Measurements from ENCODE around the gene TRPM3. TPM values are rescaled to one million over a fixed set of nuclear protein-coding genes. Genes with fewer than 3 reads are reported as not detected.

TRPM3 gene
- total RNA-seq, 6 experiments from 2014 or later = 0.02 TPM; not detected in 5

- no peak for DNase-seq
- Mint-ChIP-seq H3K36me3 (ENCODE audit: low read depth) (peaks cover 5% of the 10 kb centered on the region; the same call in 1 of the 2 replicates), H3K27ac (peak overlapping the region; percentile 90), H3K4me1 (ENCODE audit: low read depth) (peaks cover 59% of the 10 kb centered on the region), H3K27me3 (ENCODE audit: insufficient read depth) (no peaks in the 10 kb centered on the region), H3K4me3 (peak overlapping the region; percentile 63), H3K9me3 (no peaks in the 10 kb centered on the region)
- no peak for TF ChIP-seq CTCF (IDR thresholded peaks at IDR 0.05)
Observed at GRCh38 chr9:70954596-70955143, 166.8 kb downstream of the TRPM3 start.

- Mint-ChIP-seq H3K27ac (peak overlapping the region; percentile 90), H3K4me3 (peak overlapping the region; percentile 63)
Observed at GRCh38 chr9:70954126-70954525, 167.3 kb downstream of the TRPM3 start.

GRCh38 chr9:70951749-70952727, 169.4 kb downstream of the TRPM3 start:
- Mint-ChIP-seq H3K36me3 (ENCODE audit: low read depth) (peaks cover 5% of the 10 kb centered on the region; the same call in 1 of the 2 replicates), H3K27me3 (ENCODE audit: insufficient read depth) (no peaks in the 10 kb centered on the region), H3K4me1 (ENCODE audit: low read depth) (peaks cover 78% of the 10 kb centered on the region), H3K27ac (peak overlapping the region; percentile 85), H3K9me3 (no peaks in the 10 kb centered on the region), H3K4me3 (peak overlapping the region; percentile 60)
- TF ChIP-seq CTCF (IDR thresholded peaks at IDR 0.05) = no peak
- peak; percentile 32 for DNase-seq

More at GRCh38 chr9:70954126-70954525, 167.3 kb downstream of the TRPM3 start:
- H3K27me3 Mint-ChIP-seq (ENCODE audit: insufficient read depth) = no peaks in the 10 kb centered on the region
- H3K9me3 Mint-ChIP-seq = no peaks in the 10 kb centered on the region
- H3K4me1 Mint-ChIP-seq (ENCODE audit: low read depth) = peaks cover 64% of the 10 kb centered on the region
- no peak for TF ChIP-seq CTCF (IDR thresholded peaks at IDR 0.05)
- peak; percentile 85 for DNase-seq
- H3K36me3 Mint-ChIP-seq (ENCODE audit: low read depth) = peaks cover 5% of the 10 kb centered on the region; the same call in 1 of the 2 replicates

GRCh38 chr9:70950270-70950669, 171.2 kb downstream of the TRPM3 start:
- Mint-ChIP-seq H3K4me3 (no peak overlapping the region), H3K27me3 (ENCODE audit: insufficient read depth) (no peaks in the 10 kb centered on the region), H3K4me1 (ENCODE audit: low read depth) (peaks cover 82% of the 10 kb centered on the region), H3K9me3 (no peaks in the 10 kb centered on the region), H3K36me3 (ENCODE audit: low read depth) (peaks cover 5% of the 10 kb centered on the region; the same call in 1 of the 2 replicates), H3K27ac (no peak overlapping the region)
- TF ChIP-seq CTCF (IDR thresholded peaks at IDR 0.05) = no peak
- DNase-seq = no peak

- no peaks in the 10 kb centered on the region for H3K9me3 Mint-ChIP-seq
- TF ChIP-seq CTCF (IDR thresholded peaks at IDR 0.05) = no peak
- H3K4me1 Mint-ChIP-seq (ENCODE audit: low read depth) = peaks cover 73% of the 10 kb centered on the region
- peaks cover 5% of the 10 kb centered on the region; the same call in 1 of the 2 replicates for H3K36me3 Mint-ChIP-seq (ENCODE audit: low read depth)
- H3K4me3 Mint-ChIP-seq = no peak overlapping the region
- no peak overlapping the region for H3K27ac Mint-ChIP-seq
- H3K27me3 Mint-ChIP-seq (ENCODE audit: insufficient read depth) = no peaks in the 10 kb centered on the region
- no peak for DNase-seq
Observed at GRCh38 chr9:70949239-70949638, 172.2 kb downstream of the TRPM3 start.

Data from HFFc6 (cell line).